IMR-90 (cell line): ENCODE results near the gene HAX1. TPM values are rescaled to one million over a fixed set of nuclear protein-coding genes. Genes with fewer than 3 reads are reported as not detected.

ENCODE experiments used
- ATAC-seq: fragments of 200-7000 bp; cut with Tn5 transposase; 2 replicates; pipeline ENCODE4 v1.9.1; 2020; ENCODE audit warnings: low read depth, mild to moderate bottlenecking, moderate library complexity
- BruUV-seq: library from RNA; stranded (reverse); fragments of 400-500 nt; replicated peaks from 2 replicates; lab custom pipeline; 2021; lab: Mats Ljungman, UMichigan
- CTCF ChIA-PET: fragments of 300-600 bp; formaldehyde crosslinking; extraction: SDS; loops from one replicate; lab custom pipeline; 2021; ENCODE audit warnings: antibody characterized with exemption; lab: Yijun Ruan, JAX
- POLR2A ChIA-PET: fragments of 300-600 bp; sonication (Branson Sonifier 250); formaldehyde crosslinking; loops from one replicate; lab custom pipeline; 2022; ENCODE audit warnings: antibody characterized with exemption; ENCODE audit not compliant: unreplicated experiment; lab: Charles Lee
- DNase-seq: peaks from one replicate; pipeline ENCODE4 v3.0.0; 2013
- H2AFZ ChIP-seq: replicated peaks from 2 replicates; pipeline ENCODE3; 2013; ENCODE audit warnings: low read length, mild to moderate bottlenecking; ENCODE audit not compliant: poor library complexity
- H2AK5ac ChIP-seq: 2 replicates; pipeline ENCODE4 v1.6.1; 2013; ENCODE audit warnings: low read depth, low read length, inconsistent platforms
- H2AK9ac ChIP-seq: replicated peaks from 2 replicates; pipeline ENCODE3; 2013; ENCODE audit warnings: mild to moderate bottlenecking, low read depth, low read length, moderate library complexity; ENCODE audit not compliant: poor library complexity
- H2BK120ac ChIP-seq: 2 replicates; pipeline ENCODE4 v1.6.1; 2013; ENCODE audit warnings: low read depth, low read length, inconsistent platforms
- H2BK15ac ChIP-seq: 3 replicates; pipeline ENCODE4 v1.6.1; 2013; ENCODE audit warnings: low read depth, low read length, inconsistent platforms
- H2BK20ac ChIP-seq: 2 replicates; pipeline ENCODE4 v1.6.1; 2013; ENCODE audit warnings: low read depth, mild to moderate bottlenecking, inconsistent platforms, low read length, moderate library complexity
- H2BK5ac ChIP-seq: 2 replicates; pipeline ENCODE4 v1.6.1; 2013; ENCODE audit warnings: mild to moderate bottlenecking, low read depth, low read length, inconsistent platforms; ENCODE audit not compliant: poor library complexity, severe bottlenecking
- H3K14ac ChIP-seq: replicated peaks from 2 replicates; pipeline ENCODE4 v1.6.1; 2013; ENCODE audit warnings: low read depth, low read length, inconsistent platforms
- H3K18ac ChIP-seq: 2 replicates; pipeline ENCODE4 v1.6.1; 2013; ENCODE audit warnings: low read depth, low read length, control low read depth
- H3K23ac ChIP-seq: 2 replicates; pipeline ENCODE4 v1.6.1; 2013; ENCODE audit warnings: low read depth, low read length, inconsistent platforms
- H3K27ac ChIP-seq: 2 replicates; pipeline ENCODE4 v1.5.1; 2013; ENCODE audit warnings: mild to moderate bottlenecking, control low read depth, low read length; ENCODE audit not compliant: insufficient read depth
- H3K27me3 ChIP-seq: 2 replicates; pipeline ENCODE4 v1.6.1; 2013; ENCODE audit warnings: low read length; ENCODE audit not compliant: control insufficient read depth, insufficient read depth
- H3K36me3 ChIP-seq: 2 replicates; pipeline ENCODE4 v1.6.1; 2013; ENCODE audit warnings: low read length, mixed read lengths; ENCODE audit not compliant: control insufficient read depth, insufficient read depth
- H3K4ac ChIP-seq: 2 replicates; pipeline ENCODE4 v1.6.1; 2013; ENCODE audit warnings: low read depth, low read length, inconsistent platforms
- H3K4me1 ChIP-seq: 2 replicates; pipeline ENCODE4 v1.6.1; 2013; ENCODE audit warnings: low read length, mixed read lengths; ENCODE audit not compliant: control insufficient read depth, insufficient read depth
- H3K4me2 ChIP-seq: 2 replicates; pipeline ENCODE4 v1.6.1; 2013; ENCODE audit warnings: low read depth, mild to moderate bottlenecking, control low read depth, low read length, moderate library complexity
- H3K4me3 ChIP-seq: 2 replicates; pipeline ENCODE4 v1.5.1; 2013; ENCODE audit warnings: low read depth, mild to moderate bottlenecking, control low read depth, low read length, moderate library complexity; ENCODE audit not compliant: insufficient read depth
- H3K56ac ChIP-seq: 2 replicates; pipeline ENCODE4 v1.6.1; 2013; ENCODE audit warnings: low read length, inconsistent platforms; ENCODE audit not compliant: insufficient read depth; ENCODE audit errors: extremely low read depth
- H3K79me1 ChIP-seq, 2 experiments: 2 replicates each; pipeline ENCODE4 v1.6.1; 2013; ENCODE audit warnings: low read length in 2 of 2, inconsistent platforms in 1 of 2, low read depth in 1 of 2
- H3K9ac ChIP-seq: 2 replicates; pipeline ENCODE4 v1.6.1; 2013; ENCODE audit warnings: low read depth, low read length, control low read depth
- H3K9me1 ChIP-seq: 2 replicates; pipeline ENCODE4 v1.6.1; 2013; ENCODE audit warnings: low read length, inconsistent platforms; ENCODE audit not compliant: insufficient read depth
- H3K9me3 ChIP-seq: 2 replicates; pipeline ENCODE4 v1.6.1; 2013; ENCODE audit warnings: low read length; ENCODE audit not compliant: control insufficient read depth, insufficient read depth
- H4K20me1 ChIP-seq: 2 replicates; pipeline ENCODE4 v1.6.1; 2013; ENCODE audit warnings: low read length, inconsistent platforms; ENCODE audit not compliant: insufficient read depth
- H4K5ac ChIP-seq: 2 replicates; pipeline ENCODE4 v1.6.1; 2013; ENCODE audit warnings: mild to moderate bottlenecking, low read depth, low read length, control low read depth
- H4K8ac ChIP-seq, 2 experiments: 2 replicates each; pipeline ENCODE4 v1.6.1; 2013; ENCODE audit warnings: low read depth in 2 of 2, low read length in 2 of 2, control low read depth in 1 of 2, inconsistent platforms in 1 of 2
- H4K91ac ChIP-seq: 2 replicates; pipeline ENCODE4 v1.6.1; 2013; ENCODE audit warnings: low read depth, low read length, inconsistent platforms; ENCODE audit not compliant: insufficient read depth
- BHLHE40 ChIP-seq: fragments of 150-350 bp; IDR thresholded peaks from 2 replicates; pipeline ENCODE4 v1.6.1; 2016; ENCODE audit warnings: mild to moderate bottlenecking, low read depth, low read length
- CEBPB ChIP-seq: IDR thresholded peaks from 2 replicates; pipeline ENCODE4 v1.6.1; 2012; ENCODE audit warnings: low read depth, low read length, improper control_type of control experiment
- CHD1 ChIP-seq: IDR thresholded peaks from 2 replicates; pipeline ENCODE4 v1.6.1; 2012; ENCODE audit warnings: low read depth, low read length, improper control_type of control experiment
- CTCF ChIP-seq: conservative IDR thresholded peaks from 2 replicates; pipeline ENCODE4 v1.5.1; 2012; ENCODE audit warnings: mild to moderate bottlenecking, low read depth, low read length, improper control_type of control experiment
- ELK1 ChIP-seq: fragments of 150-350 bp; IDR thresholded peaks from 2 replicates; pipeline ENCODE4 v1.6.1; 2016; ENCODE audit warnings: low read depth, mild to moderate bottlenecking, low read length, moderate library complexity, borderline replicate concordance
- FOS ChIP-seq: fragments of 150-350 bp; IDR thresholded peaks from 2 replicates; pipeline ENCODE4 v1.6.1; 2016; ENCODE audit warnings: low read depth, low read length
- MAFK ChIP-seq: IDR thresholded peaks from 2 replicates; pipeline ENCODE4 v1.6.1; 2012; ENCODE audit warnings: low read depth, low read length, improper control_type of control experiment
- MAZ ChIP-seq: IDR thresholded peaks from 2 replicates; pipeline ENCODE4 v1.6.1; 2012; ENCODE audit warnings: low read depth, mild to moderate bottlenecking, low read length, improper control_type of control experiment, moderate library complexity, borderline replicate concordance
- MXI1 ChIP-seq: IDR thresholded peaks from 2 replicates; pipeline ENCODE4 v1.6.1; 2012; ENCODE audit warnings: low read depth, mild to moderate bottlenecking, low read length, moderate library complexity, borderline replicate concordance
- NFE2L2 ChIP-seq: fragments of 150-350 bp; IDR thresholded peaks from 2 replicates; pipeline ENCODE4 v1.6.1; 2016; ENCODE audit warnings: low read depth, mild to moderate bottlenecking, low read length
- POLR2A ChIP-seq: IDR thresholded peaks from 2 replicates; pipeline ENCODE4 v1.6.1; 2012; ENCODE audit warnings: mild to moderate bottlenecking, low read depth, low read length
- RAD21 ChIP-seq: IDR thresholded peaks from 2 replicates; pipeline ENCODE4 v1.6.1; 2012; ENCODE audit warnings: low read length, improper control_type of control experiment
- RCOR1 ChIP-seq: IDR thresholded peaks from 2 replicates; pipeline ENCODE4 v1.6.1; 2012; ENCODE audit warnings: mild to moderate bottlenecking, low read length, improper control_type of control experiment; ENCODE audit not compliant: insufficient replicate concordance
- RFX5 ChIP-seq: IDR thresholded peaks from 2 replicates; pipeline ENCODE4 v1.8.0; 2012; ENCODE audit warnings: low read depth, mild to moderate bottlenecking, low read length, moderate library complexity
- SMC3 ChIP-seq: fragments of 150-350 bp; IDR thresholded peaks from 2 replicates; pipeline ENCODE4 v1.6.1; 2016; ENCODE audit warnings: low read depth, mild to moderate bottlenecking, antibody characterized with exemption, low read length, moderate library complexity
- USF2 ChIP-seq: fragments of 150-350 bp; IDR thresholded peaks from 2 replicates; pipeline ENCODE4 v1.6.1; 2017; ENCODE audit warnings: mild to moderate bottlenecking, antibody characterized with exemption, low read length, low read depth
- whole genome bisulfite sequencing, 2 experiments: methylation state at CpG; one replicate each; pipeline versions ENCODE4 v1.1.5 to v1.1.7; 2013; ENCODE audit warnings: missing lambda C conversion rate in 2 of 2; ENCODE audit not compliant: insufficient read length in 1 of 2; ENCODE audit errors: extremely low coverage in 2 of 2; 5-methylcytosine and 5-hydroxymethylcytosine counted together
- dilution Hi-C: fragments of 300-500 bp; cut with HindIII; formaldehyde crosslinking; loops from one replicate; pipeline ENCODE4 v1.14.3; 2018; ENCODE audit warnings: low sequenced_read_pairs; ENCODE audit not compliant: unreplicated experiment
- in situ Hi-C: fragments of 300-500 bp; cut with MboI; formaldehyde crosslinking; loops from 3 replicates; pipeline ENCODE4 v1.14.3; 2019; ENCODE audit warnings: low sequenced_read_pairs, inconsistent platforms, mixed read lengths
- intact Hi-C: fragments of 100-400 bp; cut with micrococcal nuclease; formaldehyde crosslinking; loops from 2 replicates; pipeline ENCODE4 v1.10.0; 2022
- polyA plus RNA-seq, 3 experiments: library from polyadenylated mRNA; depleted of rRNA; stranded (reverse); fragments of >200 nt; gene quantifications; 2 replicates each; pipeline ENCODE4 v1.2.3, GENCODE V29; 2012; ENCODE audit warnings: low replicate concordance in 1 of 3
- total RNA-seq: library from RNA; depleted of rRNA; stranded (reverse); fragments of >200 nt; gene quantifications from 2 replicates; pipeline ENCODE4 v1.2.3, GENCODE V29; 2012

HAX1 gene
- total and polyA plus RNA-seq, 2 of the 4 experiments (the other 2 are of a cell fraction) = 117 to 146 TPM

GRCh38 chr1:154258784-154259183 lies 13.6 kb upstream of the HAX1 start:
- H4K91ac ChIP-seq = no peak overlapping the region
- H3K9me1 ChIP-seq = peaks cover 5% of the 10 kb centered on the region; the same call in 1 of the 2 replicates
- H3K9ac ChIP-seq = no peak overlapping the region
- H3K23ac ChIP-seq = no peak overlapping the region
- H3K27ac ChIP-seq = no peak overlapping the region
- no peak for TF ChIP-seq FOS
- TF ChIP-seq ELK1 = no peak
- TF ChIP-seq RCOR1 = no peak
- TF ChIP-seq CTCF = no peak
- no peak for TF ChIP-seq BHLHE40
- TF ChIP-seq POLR2A = no peak
- no peak for TF ChIP-seq MAFK
- no peak for TF ChIP-seq SMC3
- TF ChIP-seq CEBPB = no peak
- TF ChIP-seq RFX5 = no peak
- no peak for TF ChIP-seq RAD21
- no peak for TF ChIP-seq MXI1
- no peak for TF ChIP-seq USF2
- no peak for TF ChIP-seq CHD1
- TF ChIP-seq MAZ = no peak
- no peak for TF ChIP-seq NFE2L2
- no TSS peak for BruUV-seq
- H3K9me3 ChIP-seq = no peaks in the 10 kb centered on the region
- H3K14ac ChIP-seq = no peak overlapping the region
- H2BK15ac ChIP-seq = no peak overlapping the region
- no peak overlapping the region for H2BK20ac ChIP-seq
- no peak overlapping the region for H3K4me3 ChIP-seq
- H3K36me3 ChIP-seq = peaks cover 76% of the 10 kb centered on the region
- H3K18ac ChIP-seq = no peak overlapping the region
- peaks cover 50 to 54% of the 10 kb centered on the region in 2 experiments for H3K79me1 ChIP-seq
- no peak overlapping the region for H2AK5ac ChIP-seq
- H3K4me2 ChIP-seq = no peak overlapping the region
- no peak overlapping the region for H2BK120ac ChIP-seq
- H4K8ac ChIP-seq = no peak overlapping the region
- no peak overlapping the region for H3K56ac ChIP-seq
- H2BK5ac ChIP-seq = no peak overlapping the region
- no peak overlapping the region for H4K5ac ChIP-seq
- no peak overlapping the region for H2AFZ ChIP-seq
- DNase-seq = no peak
- ChIA-PET POLR2A (no interaction called here), CTCF (interaction anchor here (0.8 to 1.0 kb wide), 2 partner anchors 10 to 288 kb away, joined by 3 read pairs; no protein-coding TSS in a partner anchor)
- no peaks in the 10 kb centered on the region for H3K27me3 ChIP-seq
- no peak overlapping the region for H2AK9ac ChIP-seq
- no peak for ATAC-seq
- dilution Hi-C loops (no loop called here), in situ Hi-C loops (no loop called here), intact Hi-C loops (loop anchor here (5.0 kb wide), 1 partner anchor 36 kb away; the partner anchor contains the start of gene UBAP2L)
- H3K4ac ChIP-seq = no peak overlapping the region
- WGBS, 2 experiments = no CpG with 5 or more reads among the region's 2 CpGs
- no peaks in the 10 kb centered on the region for H3K4me1 ChIP-seq
- peaks cover 16% of the 10 kb centered on the region for H4K20me1 ChIP-seq
